Epithelial cell of esophagus (primary cell): ENCODE measurements around the gene SERINC5.
"Not testable (repeated sequence)": the region's sequence is repeated elsewhere in the genome, so short reads cannot be mapped to it uniquely, and the experiment has no call there.

ENCODE experiments used
- DNase-seq: peaks from one replicate; pipeline ENCODE4 v3.0.0; 2010; ENCODE audit warnings: low read depth
- H3K4me3 ChIP-seq: 2 replicates; pipeline ENCODE4 v1.5.1; 2011; ENCODE audit warnings: mild to moderate bottlenecking, low read length, control low read depth
- TF ChIP-seq, protein P1 (sequence below): IDR thresholded peaks from 2 replicates; pipeline ENCODE4 v1.5.1; 2011; ENCODE audit warnings: low read depth, mild to moderate bottlenecking, low read length, control low read depth, inconsistent platforms; ENCODE audit not compliant: insufficient read depth; ENCODE audit errors: missing control alignments

SERINC5 gene

GRCh38 chr5:80093796-80094195 is 162.1 kb downstream of the SERINC5 start:
- DNase-seq, result no peak
- H3K4me3 ChIP-seq, result no peak overlapping the region
- TF ChIP-seq, protein P1, sequence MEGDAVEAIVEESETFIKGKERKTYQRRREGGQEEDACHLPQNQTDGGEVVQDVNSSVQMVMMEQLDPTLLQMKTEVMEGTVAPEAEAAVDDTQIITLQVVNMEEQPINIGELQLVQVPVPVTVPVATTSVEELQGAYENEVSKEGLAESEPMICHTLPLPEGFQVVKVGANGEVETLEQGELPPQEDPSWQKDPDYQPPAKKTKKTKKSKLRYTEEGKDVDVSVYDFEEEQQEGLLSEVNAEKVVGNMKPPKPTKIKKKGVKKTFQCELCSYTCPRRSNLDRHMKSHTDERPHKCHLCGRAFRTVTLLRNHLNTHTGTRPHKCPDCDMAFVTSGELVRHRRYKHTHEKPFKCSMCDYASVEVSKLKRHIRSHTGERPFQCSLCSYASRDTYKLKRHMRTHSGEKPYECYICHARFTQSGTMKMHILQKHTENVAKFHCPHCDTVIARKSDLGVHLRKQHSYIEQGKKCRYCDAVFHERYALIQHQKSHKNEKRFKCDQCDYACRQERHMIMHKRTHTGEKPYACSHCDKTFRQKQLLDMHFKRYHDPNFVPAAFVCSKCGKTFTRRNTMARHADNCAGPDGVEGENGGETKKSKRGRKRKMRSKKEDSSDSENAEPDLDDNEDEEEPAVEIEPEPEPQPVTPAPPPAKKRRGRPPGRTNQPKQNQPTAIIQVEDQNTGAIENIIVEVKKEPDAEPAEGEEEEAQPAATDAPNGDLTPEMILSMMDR, result no peak

- TF ChIP-seq, protein P1, result no peak
- DNase-seq, result no peak
- no peak overlapping the region for H3K4me3 ChIP-seq
Observed at GRCh38 chr5:80092486-80093107, 163.3 kb downstream of the SERINC5 start.

GRCh38 chr5:80091792-80092192 is 164.1 kb downstream of the SERINC5 start:
- TF ChIP-seq, protein P1, result peak; percentile 59
- peak; percentile 48 for DNase-seq
- not testable (repeated sequence) for H3K4me3 ChIP-seq

GRCh38 chr5:80090884-80091166 is 165.0 kb downstream of the SERINC5 start:
- no peak for DNase-seq
- TF ChIP-seq, protein P1, result no peak
- no peak overlapping the region for H3K4me3 ChIP-seq

GRCh38 chr5:80083101-80083890 is 172.6 kb downstream of the SERINC5 start:
- TF ChIP-seq, protein P1, result peak; percentile 57
- peak overlapping the region; percentile 29 for H3K4me3 ChIP-seq
- peak; percentile 75 for DNase-seq

DNA sequence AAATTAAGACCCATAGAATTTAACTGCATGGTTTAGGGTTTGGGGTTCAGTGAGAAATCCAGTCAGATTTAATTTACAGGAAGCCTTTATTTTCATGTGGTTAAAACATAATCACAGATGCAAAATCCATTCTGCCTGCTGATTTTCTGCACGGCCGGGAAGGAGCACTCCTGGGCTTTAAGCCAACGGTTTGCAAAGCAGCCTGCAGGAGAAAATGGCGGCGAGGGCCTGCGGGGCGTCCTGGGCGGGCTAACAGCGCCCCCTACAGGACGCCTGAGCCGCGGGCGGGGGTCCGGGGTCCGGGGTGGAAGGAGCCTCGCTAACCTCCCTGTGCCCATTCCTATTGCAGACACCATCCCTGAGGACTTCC is 173.1 kb downstream of the SERINC5 start:
- H3K4me3 ChIP-seq, result peak overlapping the region; percentile 29
- DNase-seq, result peak; percentile 65
- TF ChIP-seq, protein P1, result peak; percentile 66

- no peak for DNase-seq
- TF ChIP-seq, protein P1, result no peak
- no peak overlapping the region for H3K4me3 ChIP-seq
Observed at GRCh38 chr5:80082281-80082680, 173.6 kb downstream of the SERINC5 start.
